Stimulated activated CD8-positive, alpha-beta memory T cell treated with anti-CD3 and anti-CD28 coated beads, Interleukin-2, amount 100 ng/mL, for 48 hours (primary cell): Measurements from ENCODE around the gene ACRV1.

Experiments used
- DNase-seq, 2 donors: peaks; one replicate each; pipeline ENCODE4 v3.0.0-alpha.2; 2020; ENCODE audit warnings: low read depth in 2 of 2

The ACRV1 gene

DNA sequence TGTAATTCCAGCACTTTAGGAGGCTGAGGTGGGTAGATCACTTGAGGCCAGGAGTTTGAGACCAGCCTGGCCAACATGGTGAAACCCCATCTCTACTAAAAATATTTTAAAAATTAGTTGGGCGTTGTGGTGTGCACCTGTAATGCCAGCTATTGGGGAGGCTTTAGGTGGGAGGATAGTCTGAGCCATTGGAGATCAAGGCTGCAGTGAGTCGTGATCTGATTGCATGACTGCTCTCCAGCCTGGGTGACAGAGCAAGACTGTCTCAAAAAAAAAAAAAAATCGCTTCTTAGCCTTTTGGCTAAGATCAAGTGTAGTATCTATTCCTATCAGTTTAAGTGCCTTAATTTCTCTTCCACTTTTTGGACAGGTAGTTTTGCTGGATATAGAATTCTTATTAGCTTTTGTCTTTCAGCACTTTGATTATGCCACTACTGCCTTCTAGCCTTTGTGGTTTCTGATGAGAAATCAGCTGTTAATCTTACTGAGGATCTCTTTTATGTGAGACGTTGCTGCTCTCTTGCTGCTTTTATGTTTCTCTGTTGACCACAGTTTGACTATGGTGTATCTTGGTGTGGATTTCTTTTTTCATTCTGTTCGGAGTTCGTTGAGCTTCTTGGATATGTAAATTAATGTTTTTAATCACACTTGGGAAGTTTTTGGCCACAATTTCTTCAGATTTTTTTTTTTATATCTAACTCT is 31.0 kb downstream of the ACRV1 start:
- DNase-seq: no peak

- DNase-seq: no peak
These were observed 34.8 kb downstream of the ACRV1 start for GRCh38 chr11:125645871-125646270.

DNA sequence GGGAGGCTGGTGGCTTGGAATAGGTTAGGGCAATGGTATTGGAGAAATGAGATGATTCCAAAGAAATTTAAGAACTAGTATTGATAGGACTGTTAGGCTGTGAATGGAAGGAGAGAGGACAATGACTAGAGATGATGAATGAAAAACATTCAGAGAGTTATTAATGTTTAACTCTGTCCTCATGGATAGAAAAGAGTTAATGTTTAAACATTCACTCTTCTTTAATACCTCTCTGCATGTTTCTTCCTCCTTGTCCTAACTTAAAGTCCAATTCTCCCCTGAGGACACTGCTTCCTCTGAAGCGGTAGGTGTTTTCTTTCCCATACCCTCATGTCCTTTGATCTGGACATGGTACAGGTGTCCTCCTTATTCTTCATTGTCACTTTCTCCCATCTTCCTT is 42.3 kb downstream of the ACRV1 start:
- no peak for DNase-seq

DNA sequence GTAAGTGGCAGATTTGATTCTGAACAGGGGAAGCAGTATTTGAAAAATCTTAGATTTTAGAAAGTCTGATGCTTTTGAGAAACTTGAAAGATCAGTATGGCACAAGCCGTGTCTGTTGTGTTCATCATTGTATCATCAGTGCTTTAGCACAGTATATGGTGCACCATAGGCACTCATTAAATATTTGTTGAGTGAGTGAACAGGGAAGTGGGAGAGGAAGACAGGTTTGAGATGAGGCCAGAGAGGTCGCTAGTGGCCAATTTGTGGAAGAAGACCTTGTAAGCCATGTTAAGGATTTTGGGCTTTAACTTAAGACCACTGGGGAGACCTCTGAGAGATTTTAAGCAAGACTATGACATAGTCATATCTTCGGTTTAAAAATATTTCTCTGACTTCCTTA is 42.8 kb downstream of the ACRV1 start:
- no peak for DNase-seq

DNA sequence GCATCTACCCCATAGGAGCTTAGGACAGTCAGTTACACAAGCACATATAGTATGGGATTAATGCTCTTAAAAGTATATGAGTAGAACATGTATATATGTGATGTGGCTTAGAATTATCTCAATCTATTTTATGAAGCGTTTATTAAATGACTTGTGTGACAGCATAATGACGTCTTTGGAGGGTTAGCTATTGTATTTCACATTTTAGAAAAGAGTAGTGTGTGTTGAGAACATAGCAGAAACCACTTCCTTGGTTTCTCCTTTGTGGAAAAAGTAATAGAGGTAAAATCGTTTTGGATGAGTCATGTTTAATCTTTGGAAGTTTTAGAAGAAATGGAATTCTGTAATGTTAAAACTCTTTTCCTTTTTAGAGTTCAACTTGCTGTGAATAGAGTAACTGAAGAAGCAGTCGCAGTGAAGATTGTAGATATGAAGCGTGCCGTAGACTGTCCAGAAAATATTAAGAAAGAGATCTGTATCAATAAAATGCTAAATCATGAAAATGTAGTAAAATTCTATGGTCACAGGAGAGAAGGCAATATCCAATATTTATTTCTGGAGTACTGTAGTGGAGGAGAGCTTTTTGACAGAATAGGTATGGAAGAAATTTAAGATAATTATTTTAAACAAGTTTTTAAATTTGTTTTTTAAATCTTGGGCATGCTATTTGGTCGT is 53.3 kb downstream of the ACRV1 start:
- DNase-seq: no peak

- DNase-seq: no peak
These were observed 54.2 kb downstream of the ACRV1 start for GRCh38 chr11:125626288-125626950.

DNA sequence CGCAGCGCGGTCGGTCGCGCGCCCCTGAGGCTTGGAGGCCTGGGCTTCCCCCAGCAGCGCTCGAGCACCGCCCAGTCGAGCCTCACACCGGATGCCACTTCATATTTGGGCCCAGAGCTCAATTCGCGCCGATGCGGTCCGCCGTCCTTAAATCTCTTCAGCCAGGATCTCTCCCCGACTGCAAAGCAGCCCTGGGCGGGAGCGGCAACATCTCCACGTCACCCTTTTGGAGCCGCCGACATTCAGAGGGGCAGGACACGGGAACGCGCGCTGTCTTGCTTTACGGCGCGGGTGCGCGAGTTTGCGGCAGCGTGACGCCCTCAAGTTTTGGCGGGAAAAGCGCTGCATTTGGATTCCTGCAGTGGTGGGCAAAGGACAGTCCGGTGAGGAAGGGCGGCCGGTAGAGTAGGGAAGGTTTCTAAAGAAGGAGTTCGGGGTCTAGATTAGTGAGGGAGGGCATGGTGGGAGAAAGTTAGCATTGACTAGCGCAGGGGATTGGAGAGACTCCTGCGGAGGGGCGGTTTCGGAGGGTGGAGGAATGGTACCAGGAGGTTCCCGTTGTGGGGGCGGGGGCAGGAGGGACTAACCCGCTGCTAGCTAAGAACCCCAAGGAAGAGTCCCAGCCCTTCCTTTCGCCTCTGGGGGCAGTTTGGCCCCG is 54.9 kb downstream of the ACRV1 start:
- DNase-seq: peak; percentile 84 to 85

GRCh38 chr11:125625225-125625629 is 55.4 kb downstream of the ACRV1 start:
- no peak for DNase-seq

DNA sequence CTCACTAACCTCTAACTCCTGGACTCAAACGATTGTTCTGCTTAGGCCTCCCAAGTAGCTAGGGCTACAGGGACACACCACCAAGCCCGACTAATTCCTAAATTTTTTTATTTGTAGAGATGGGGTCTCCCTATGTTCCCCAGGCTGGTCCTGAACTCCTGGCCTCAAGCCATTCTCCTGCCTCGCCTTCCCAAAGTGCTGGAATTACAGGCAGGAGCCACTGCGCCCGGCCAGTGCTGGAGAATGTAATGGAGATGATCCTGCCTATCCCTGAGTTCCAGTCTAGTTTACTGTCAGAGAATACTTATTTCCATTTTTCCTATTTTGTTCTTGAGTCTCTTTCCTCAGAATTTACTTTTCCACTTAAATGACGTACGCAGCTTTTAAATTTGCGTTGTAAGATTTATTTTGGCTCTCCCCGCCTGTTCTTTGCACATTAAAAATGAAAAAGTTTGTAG is 55.9 kb downstream of the ACRV1 start, which contains the start of gene CHEK1:
CHEK1 (plus strand) TSS at position 408 of the 458 bp plus-strand sequence. CDS start 1,606 bp downstream, outside the sequence.
- no peak for DNase-seq

DNA sequence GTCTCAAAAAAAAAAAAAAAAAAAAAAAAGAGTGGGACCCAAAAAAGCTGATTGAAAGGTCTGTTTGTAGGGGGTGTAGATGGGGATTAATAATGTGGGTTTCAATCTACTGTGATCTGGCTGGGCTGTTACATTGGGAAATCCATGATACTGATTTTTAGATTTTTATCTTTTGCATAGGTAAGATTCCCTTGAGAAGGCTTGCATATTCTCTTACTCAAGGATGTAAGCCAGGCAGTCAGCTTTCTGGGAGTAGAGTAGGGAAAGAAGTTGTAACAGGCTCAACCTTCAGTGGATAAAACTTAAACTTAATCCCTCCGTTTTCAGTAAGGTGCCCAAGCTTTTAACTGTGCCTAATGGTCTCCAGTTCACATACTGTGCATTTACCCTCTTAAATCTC is 57.6 kb downstream of the ACRV1 start:
- no peak for DNase-seq

DNA sequence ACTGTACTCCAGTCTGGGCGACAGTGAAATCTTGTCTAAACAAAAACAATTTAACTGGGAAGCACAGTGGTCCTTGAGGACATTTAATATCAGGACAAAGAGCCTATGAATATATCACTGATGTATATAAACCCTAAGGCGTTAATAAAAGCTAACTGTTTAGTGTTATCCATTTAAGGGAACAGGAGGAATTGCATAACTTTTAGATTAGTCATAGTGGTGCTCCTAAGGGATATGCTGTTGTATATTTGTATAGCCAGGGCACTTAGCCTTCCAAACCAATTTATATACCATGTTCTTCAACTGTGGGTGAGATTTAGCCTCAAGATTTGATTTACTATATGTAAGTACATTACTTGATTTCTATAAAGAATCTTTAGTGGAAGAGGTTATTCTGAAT is 58.7 kb downstream of the ACRV1 start:
- DNase-seq: no peak
